Fibroblast of skin of scalp (primary cell): ENCODE data around the gene ENGASE.
A peak's percentile ranks its signal among the peaks of the same experiment; 100 is the strongest.

Experiments used
- DNase-seq: peaks from one replicate; pipeline ENCODE4 v3.0.0-alpha.2; 2013

ENGASE gene

GRCh38 chr17:79095345-79096055 lies 20.9 kb downstream of the ENGASE start:
- no peak for DNase-seq

DNA sequence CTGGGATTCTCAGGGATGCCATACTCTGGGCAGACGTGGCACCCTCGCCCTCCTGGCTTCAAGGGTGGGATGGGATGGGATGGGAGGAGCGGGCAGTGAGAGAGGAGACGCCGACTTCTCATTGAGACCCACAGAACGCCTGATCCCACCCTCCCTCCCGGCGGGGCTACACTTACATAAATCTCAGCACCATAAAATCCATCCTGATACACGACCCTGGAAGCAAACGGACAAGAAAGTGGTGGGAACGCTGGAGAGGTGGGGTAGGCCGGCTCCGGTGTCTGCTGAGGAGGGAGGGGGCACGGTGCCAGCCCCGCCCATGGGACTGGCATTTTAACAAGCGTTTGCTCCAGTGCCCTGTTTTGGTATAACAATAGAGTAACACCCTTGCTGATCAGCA lies 21.9 kb downstream of the ENGASE start:
- no peak for DNase-seq

- DNase-seq, result no peak
Observed at GRCh38 chr17:79097226-79098055, 22.8 kb downstream of the ENGASE start.

DNA sequence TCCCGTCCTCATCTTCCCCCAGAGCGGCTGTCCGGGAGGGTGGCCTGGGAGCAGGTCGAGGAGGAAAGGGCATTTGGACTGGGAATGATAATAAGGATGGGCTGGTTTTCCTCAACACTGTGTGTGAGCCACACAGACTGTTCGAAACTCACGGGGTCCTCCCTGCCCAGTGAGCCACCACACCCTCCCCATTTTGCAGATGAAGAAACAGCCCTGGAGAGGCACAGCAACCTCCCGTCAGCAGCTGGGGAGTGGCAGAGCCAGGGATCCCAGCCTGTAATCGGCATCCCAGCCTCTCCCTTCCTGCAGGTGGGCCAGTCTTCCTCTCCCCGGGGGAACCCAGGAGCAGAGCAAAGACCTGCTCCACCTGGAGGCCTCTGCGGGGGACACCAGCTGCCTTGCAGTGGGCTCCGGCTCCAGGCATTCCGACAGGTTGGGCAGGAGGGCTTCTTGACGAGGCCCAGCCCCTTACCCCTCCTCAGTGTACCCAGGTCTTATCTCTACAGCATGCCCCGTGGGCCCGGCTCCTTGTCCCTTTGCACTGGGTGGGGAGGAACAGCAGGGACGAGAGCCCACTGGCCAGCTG lies 23.8 kb downstream of the ENGASE start:
- DNase-seq, result no peak

- DNase-seq, result no peak
Observed at GRCh38 chr17:79100405-79100804, 25.8 kb downstream of the ENGASE start.

- no peak for DNase-seq
Observed at GRCh38 chr17:79101111-79101673, 26.6 kb downstream of the ENGASE start.

GRCh38 chr17:79102214-79102613 lies 27.6 kb downstream of the ENGASE start:
- no peak for DNase-seq

GRCh38 chr17:79104898-79105600 lies 30.4 kb downstream of the ENGASE start:
- no peak for DNase-seq

- no peak for DNase-seq
Observed at GRCh38 chr17:79105937-79106336, 31.3 kb downstream of the ENGASE start.

DNA sequence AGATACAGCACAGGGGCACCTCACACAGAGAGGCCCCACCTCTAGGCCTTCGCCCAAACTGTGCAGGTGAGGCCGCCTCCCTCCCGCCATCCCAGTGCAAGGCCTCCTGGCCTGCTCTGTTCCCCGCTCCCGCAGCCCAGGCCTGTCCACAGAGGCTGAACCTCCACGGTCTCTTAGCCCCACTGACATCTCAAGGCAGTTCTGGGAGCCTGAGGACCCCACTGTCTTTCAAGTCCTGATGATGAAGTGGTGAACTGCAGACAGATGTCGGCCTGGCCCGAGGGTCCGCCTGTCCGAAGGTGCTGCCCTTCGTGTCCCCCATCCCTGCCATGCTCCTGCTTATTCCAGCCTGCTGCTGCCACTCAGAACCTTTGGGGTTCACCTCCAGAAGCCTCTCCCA lies 32.3 kb downstream of the ENGASE start:
- DNase-seq, result no peak

GRCh38 chr17:79107499-79108231 lies 33.0 kb downstream of the ENGASE start:
- no peak for DNase-seq

DNA sequence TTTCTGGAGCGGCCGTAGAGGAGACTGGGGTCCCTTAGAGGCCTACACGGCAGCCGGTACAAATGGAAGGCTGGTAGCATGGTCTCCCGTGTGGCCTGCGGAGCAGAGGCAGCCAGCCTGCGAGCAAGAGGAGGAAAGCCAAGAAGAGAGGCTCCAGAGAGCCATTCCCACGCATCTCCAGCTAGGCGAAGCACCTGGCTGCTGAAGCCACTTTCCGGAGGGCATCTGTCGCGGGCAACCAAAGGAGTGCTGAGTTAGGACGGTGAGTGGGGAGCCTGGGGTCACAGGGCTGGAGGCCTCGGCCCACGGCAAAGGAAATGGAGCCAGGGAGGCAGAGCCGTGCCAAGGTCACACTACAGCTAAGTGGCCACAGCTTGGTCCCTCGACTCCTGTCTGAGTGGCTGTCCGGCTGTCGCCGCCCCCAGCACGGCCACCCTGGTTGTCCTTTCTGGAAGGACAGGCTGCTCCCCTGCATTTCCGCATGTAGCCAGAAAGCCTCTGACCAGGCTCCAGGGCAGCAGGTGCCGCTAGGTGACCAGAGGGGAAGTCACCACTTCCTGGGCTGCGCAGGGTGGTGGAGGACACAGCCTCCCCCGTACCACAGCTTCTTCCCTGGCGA lies 33.7 kb downstream of the ENGASE start:
- no peak for DNase-seq

- DNase-seq, result no peak
Observed at GRCh38 chr17:79108870-79109269, 34.2 kb downstream of the ENGASE start.

- no peak for DNase-seq
Observed at GRCh38 chr17:79109584-79109983, 35.0 kb downstream of the ENGASE start.

- DNase-seq, result no peak
Observed at GRCh38 chr17:79111097-79111496, 36.5 kb downstream of the ENGASE start.

DNA sequence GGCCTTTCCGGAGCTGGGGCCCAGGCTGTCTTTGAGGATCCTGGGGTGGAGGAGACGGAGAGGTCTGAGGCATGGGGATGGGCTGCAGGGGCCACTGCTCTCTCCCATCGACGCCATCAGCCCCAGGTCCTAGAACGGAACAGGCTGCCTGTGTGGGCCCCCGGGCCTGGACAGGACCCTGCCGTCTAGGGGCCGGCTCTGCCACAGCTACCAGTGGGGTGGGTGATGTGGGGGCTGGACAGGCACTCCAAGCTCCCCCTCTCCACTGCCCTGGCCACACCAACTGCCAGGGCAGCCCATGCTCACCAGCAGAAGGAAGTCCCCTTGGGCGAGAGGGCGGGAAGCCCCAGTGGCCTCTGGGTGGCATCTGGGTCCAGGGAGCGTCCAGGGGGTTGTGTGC lies 37.8 kb downstream of the ENGASE start:
- no peak for DNase-seq

- no peak for DNase-seq
Observed at GRCh38 chr17:79113699-79114457, 39.3 kb downstream of the ENGASE start.

- peak; percentile 13 for DNase-seq
Observed at GRCh38 chr17:79114458-79115301, 40.1 kb downstream of the ENGASE start.

- no peak for DNase-seq
Observed at GRCh38 chr17:79115487-79115886, 40.9 kb downstream of the ENGASE start.
